ENCODE data around the gene UBTD1.
"Not testable (repeated sequence)": the region's sequence is repeated elsewhere in the genome, so short reads cannot be mapped to it uniquely, and the experiment has no call there.

Gene UBTD1

DNA sequence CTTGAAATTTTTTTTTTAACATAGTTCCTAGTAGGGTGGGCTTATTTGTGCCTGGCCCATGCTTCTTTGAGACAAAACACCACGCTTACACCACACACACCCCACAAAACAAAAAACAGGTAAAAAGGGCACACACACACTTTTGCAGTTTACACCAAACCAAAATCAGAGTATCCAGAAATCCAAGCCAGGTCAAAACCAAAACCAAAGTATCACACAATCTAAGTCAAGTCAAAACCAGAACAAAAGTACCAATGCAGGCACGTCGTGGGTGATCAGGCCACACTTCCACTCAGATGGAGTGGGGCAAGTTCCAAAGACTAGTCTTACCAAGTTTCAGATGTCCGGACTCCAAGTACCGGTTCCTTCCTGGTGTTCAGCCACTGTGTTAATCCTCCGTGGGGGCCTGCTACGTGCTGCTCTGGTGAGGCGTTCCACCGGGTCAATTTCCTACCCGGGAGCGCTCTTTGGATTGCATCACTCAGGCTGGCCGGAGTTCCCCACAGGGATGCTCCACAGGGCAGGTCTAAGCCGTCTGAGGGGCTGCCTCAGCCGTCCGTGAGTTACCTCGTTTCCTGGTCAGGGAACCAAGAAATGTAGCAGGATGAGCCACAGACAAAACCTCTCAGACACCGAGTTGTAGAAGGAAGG is 62.1 kb downstream of the UBTD1 start:
- not testable (repeated sequence) for DNase-seq (ENCODE audit: low read depth in 1 of 2, low spot score in 1 of 2)

DNA sequence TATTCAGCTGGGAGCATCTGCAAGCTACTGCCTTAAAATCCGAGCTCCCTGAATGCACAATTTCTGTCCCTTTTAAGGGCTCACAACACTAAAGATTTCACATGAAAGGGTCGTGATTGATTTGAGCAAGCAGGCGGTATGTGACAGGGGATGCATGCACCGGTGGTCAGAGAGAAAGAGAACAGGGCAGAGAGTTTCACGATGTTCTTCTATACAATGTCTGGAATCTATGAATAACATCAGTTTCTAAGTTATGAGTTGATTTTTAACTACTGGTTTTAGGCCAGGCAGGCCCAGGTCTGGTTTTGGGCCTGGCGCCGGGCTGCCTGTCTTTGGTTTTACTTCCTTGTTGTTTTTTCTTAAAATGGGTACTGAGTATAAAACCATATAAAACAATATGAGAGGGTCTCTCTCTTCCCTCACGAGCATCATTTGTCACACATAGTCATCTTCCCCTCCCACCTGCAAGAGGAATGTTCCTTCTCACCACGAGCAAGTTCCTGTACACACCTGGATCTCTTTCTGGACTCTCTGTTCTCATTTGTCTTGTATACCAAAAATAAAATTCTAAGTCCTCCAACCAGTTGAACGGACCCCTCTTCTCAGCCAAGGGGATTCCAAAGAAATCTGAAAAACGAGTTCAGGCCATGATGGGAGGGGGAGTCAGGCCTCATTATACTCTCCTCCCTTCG is 62.8 kb downstream of the UBTD1 start:
- DNase-seq (ENCODE audit: low read depth in 1 of 2, low spot score in 1 of 2), result not testable (repeated sequence)

DNA sequence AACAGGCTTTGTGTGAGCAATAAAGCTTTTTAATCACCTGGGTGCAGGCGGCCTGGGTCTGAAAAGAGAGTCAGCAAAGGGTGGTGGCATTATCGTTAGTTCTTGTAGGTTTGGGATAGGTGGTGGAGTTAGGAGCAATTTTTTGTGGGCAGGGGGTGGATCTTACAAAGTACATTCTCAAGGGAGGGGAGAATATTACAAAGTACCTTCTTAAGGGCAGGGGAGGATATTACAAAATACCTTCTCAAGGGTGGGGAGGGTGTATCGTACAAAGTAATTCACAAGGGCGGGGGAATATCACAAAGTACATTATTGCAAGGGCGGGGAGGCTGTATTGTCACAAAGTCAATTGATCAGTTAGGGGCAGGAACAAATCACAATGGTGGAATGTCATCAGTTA is 63.6 kb downstream of the UBTD1 start:
- not testable (repeated sequence) for DNase-seq (ENCODE audit: low read depth in 1 of 2, low spot score in 1 of 2)

DNA sequence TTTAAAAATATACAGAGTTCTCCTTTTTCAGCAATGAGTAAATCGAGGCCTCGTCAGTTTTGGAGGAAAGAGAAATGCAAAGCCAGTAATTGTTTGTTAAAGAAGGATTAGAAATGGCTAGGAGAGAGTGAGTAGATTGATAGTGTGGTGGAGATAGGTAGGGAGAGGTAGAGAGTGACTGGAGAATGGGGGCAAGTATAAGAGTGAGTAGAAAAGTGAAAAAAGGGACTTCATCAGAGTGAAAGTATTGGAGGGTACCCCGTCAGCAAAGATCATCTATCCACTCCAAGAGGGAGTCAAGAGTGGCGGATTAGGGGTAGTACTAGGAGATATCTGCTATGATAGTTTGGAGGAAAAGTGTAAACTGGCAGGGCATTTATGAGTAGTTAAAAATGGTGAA is 64.6 kb downstream of the UBTD1 start:
- no peak for DNase-seq (ENCODE audit: low read depth in 1 of 2, low spot score in 1 of 2)

DNA sequence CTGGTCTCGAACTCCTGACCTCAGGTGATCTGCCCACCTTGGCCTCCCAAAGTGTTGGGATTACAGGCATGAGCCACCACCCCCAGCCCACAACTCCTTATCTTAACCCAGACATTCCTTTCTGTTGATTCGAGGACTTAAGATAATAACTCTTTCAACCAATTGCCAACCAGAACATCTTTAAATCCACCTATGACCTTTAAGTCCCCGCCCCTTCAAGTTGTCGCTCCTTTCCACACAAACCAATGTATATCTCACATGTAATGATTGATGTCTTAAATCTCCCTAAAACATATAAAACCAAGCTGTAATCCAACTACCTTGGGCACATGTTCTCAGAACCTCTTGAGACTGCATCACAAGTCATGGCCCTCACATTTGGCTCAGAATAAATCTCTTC is 66.1 kb downstream of the UBTD1 start:
- no peak for DNase-seq (ENCODE audit: low read depth in 1 of 2, low spot score in 1 of 2)

DNA sequence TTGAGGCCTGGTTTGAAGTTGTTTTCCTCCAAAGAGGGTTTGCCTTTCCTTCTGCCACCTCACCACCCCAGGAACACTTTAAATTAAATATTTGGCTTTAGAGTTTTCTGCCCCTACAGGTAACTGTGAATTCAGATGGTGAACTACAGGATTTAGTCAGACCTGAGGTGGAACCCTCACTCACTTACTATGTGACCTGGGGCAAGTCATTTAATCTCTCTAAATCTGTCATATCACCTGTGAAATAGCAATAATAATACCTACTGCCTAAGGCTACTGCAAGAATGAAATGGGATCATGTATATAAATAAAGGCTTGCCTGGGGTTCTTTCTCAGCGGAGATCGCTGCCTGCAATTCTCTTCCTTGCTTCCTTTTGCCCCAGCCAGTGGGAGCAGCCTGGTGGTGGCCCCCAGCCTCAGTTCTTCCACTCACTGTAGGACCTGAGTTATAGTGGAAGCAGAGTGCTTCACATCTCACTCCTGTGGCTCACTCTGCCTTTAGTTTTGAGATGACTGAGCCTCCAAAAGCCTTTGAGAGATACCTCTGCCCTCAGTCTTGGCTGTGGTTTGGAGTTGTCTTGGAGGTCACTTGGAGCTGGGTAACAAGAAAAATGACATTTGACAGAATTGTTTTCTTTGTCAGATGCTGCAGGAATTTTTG is 67.7 kb downstream of the UBTD1 start:
- DNase-seq (ENCODE audit: low read depth in 1 of 2, low spot score in 1 of 2), result no peak

DNA sequence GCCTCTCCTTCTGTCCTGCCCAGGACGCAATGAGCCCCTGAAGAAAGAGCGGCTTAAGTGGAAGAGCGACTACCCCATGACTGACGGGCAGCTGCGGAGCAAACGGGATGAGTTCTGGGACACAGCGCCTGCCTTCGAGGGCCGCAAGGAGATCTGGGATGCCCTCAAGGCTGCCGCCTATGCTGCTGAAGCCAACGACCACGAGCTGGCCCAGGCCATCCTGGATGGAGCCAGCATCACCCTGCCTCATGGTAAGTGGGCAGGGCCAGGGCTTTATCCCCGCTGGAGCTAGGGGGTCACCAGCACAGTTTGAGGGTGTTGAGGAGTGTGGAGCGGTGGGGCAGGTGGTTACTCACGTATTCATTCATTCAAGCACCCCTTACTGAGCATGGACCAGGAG is 69.2 kb downstream of the UBTD1 start:
- DNase-seq (ENCODE audit: low read depth in 1 of 2, low spot score in 1 of 2), result no peak

DNA sequence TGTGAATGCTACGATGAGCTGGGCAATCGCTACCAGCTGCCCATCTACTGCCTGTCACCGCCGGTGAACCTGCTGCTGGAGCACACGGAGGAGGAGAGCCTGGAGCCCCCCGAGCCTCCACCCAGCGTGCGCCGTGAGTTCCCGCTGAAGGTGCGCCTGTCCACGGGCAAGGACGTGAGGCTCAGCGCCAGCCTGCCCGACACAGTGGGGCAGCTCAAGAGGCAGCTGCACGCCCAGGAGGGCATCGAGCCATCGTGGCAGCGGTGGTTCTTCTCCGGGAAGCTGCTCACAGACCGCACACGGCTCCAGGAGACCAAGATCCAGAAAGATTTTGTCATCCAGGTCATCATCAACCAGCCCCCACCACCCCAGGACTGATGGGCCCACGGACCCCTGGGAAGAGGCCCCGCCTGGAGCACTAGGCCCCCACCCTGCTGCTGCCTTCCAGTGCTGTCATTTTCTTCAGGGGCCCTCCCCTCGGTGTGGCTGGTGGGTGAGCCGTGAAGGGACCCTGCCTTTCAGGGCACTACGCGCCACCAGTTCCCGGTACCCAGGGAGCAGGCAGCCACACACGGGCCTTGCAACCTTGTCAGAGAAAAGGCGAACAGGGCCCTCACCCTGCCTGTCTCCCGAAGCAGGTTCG is 71.5 kb downstream of the UBTD1 start:
- no peak for DNase-seq (ENCODE audit: low read depth in 1 of 2, low spot score in 1 of 2)

DNA sequence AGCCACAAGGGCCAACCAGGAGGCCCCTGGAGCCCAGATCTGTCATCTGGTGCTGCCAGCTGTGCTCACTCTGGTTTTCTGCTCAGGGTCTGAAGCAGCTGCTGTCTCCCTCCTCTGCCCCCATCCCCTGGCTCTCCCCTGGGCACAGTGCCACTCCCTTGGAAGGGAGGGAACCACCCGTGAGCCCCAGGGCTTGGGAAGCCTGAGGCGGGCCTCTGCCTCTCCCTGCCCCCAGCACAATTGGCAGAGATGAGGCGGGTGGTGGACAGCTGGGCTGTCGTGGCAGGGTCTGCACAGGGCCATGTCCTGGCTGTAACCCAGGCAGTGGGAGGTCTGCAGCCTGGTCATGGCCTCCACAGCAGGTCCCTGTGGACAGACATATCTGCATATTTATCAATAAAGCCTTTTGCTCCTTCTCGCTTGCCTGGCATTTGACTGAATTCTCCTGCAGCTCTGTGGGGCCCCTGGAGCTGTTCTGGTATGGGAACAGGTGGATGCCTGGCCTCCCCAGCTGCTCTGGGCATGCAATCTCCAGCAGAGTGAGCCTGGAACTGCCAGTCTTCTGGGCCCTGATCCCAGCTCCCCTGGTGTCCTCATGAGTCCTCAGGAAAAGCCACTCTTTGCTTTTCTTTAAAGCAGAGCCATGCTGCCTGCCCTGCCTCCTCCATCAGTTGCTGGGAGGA is 72.2 kb downstream of the UBTD1 start:
- DNase-seq (ENCODE audit: low read depth in 1 of 2, low spot score in 1 of 2), result no peak

DNA sequence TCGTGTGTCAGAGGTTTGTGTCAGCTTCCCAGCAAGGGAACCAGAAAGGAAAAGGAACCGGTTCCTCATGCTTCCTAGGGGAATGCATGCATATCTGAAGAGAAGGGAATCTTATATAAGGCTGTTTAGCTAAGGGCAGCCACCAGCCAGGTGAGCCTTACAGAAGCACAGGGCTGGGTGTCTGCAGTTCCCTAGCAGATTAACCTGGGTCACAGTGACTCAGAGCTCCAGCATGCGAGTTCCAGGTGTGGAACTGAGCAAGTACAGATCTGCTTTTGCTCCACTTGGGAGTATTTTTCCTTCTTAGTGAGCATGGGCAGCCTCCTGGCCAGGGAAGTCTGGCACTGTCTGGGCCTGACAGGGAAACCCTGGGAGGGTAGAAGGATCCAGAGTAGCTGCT is 72.9 kb downstream of the UBTD1 start:
- DNase-seq (ENCODE audit: low read depth in 1 of 2, low spot score in 1 of 2), result no peak

DNA sequence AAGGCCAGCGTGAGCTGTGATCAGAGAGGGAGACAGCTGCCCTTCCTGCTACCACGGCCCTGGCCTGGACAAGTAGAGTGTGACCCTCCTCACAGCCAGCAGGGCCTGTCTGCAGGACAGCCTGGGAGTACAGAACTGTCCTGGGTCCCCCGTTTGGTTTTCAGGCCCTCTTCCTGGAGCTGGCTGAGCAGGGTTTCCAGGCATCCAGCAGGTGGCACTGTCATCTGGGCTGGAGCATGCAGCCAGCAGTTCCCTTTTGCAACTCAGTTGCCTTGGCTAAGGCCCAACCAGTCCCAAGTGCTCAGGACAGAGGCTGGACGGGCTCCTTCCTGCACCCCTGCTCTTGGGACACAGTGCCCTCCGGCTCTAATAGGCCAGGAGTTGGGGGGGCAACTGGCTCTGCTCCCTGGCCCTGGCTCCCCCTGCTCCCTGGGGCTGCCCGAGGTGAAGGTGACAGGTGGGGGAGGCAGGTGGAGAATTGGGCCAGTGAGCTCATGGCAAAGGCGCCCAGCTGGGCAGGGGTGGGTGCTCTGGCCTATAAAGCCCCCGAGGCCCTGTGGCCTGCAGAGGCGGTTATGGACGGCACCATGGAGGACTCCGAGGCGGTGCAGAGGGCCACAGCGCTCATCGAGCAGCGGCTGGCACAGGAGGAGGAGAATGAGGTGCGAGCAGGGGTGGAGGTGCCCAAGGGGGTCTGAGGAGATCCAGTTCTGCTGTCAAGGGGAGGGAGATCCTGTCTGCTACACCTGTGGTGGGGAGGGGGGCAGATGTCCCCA is 73.7 kb downstream of the UBTD1 start, which contains the start of gene ANKRD2:
ANKRD2 (plus strand) TSS at position 566 of the 776 bp plus-strand sequence; CDS start at position 576, 10 bp downstream.
- DNase-seq (ENCODE audit: low read depth in 1 of 2, low spot score in 1 of 2), result peak; percentile 6 to 32

DNA sequence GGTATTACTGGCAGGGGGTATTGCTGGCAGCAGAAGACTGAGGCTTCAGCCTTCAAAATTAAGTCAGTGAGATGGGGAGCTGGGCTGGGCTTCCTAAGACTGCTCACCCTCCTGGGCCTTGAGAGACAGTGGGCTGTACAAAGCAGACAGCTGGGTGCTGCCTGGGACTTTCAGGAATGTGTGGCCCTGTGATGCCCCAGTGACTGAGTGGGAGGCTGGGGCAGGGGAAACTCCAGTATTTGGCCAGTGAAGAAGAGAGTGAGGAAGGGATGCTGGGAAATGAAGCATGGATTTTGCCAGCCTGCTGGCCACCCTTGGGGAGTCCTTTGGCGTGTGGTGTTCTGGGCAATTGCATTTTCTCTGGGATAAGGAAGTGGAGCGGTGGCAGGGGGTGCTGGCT is 74.3 kb downstream of the UBTD1 start:
- no peak for DNase-seq (ENCODE audit: low read depth in 1 of 2, low spot score in 1 of 2)

DNA sequence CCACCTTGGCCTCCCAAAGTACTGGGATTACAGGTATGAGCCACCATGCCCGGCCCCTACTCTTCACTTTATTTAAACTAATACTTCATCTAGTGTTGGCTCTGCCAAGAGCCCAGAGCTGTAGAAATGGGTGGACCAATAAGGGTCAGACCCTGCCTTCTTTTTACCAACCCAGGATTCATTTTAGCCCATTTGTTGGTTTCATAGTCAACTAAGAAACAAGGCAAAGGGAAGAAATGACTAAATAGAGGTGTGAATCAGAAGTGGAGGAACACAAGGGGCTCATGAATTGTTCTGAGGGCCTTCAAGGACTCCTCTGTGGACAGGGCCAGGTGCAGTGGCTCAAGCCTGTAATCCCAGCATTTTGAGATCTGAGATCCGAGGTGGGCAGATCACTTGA is 74.9 kb downstream of the UBTD1 start:
- DNase-seq (ENCODE audit: low read depth in 1 of 2, low spot score in 1 of 2), result no peak

DNA sequence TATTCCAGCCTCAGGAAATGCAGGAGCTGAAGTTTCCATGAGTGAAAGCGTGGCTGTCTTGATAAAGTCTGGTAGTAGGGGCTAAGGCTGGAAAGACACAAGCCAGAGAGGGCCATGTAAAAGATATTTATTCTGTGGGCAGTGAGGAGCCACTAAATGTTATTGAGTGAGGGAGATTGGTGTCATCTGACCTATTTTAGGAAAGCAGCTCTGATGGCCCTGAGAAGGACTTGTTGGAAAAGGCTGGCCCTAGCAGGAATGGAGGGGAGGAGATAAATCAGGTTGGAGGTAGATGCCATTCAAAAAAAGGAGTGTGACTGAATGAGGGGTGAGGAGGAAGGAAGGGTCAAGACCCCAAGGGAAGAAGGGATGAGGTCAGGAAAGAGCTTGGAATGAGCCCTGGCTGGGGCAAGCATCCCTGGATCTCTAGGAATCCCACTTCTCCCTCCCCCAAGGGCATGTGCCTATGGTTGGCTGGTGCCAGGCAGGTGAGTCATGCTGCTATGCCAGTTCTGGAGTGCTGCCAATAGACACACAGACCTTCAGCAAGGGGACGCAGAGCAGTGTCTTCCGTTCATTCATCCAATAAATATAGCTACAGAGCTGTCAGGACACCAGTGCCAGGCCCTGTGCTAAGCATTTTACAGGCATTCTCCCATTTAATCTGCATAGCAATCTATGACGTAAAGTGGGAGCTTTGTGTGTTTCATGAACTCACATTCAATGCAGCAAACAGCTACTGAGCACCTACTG is 75.8 kb downstream of the UBTD1 start:
- no peak for DNase-seq (ENCODE audit: low read depth in 1 of 2, low spot score in 1 of 2)

DNA sequence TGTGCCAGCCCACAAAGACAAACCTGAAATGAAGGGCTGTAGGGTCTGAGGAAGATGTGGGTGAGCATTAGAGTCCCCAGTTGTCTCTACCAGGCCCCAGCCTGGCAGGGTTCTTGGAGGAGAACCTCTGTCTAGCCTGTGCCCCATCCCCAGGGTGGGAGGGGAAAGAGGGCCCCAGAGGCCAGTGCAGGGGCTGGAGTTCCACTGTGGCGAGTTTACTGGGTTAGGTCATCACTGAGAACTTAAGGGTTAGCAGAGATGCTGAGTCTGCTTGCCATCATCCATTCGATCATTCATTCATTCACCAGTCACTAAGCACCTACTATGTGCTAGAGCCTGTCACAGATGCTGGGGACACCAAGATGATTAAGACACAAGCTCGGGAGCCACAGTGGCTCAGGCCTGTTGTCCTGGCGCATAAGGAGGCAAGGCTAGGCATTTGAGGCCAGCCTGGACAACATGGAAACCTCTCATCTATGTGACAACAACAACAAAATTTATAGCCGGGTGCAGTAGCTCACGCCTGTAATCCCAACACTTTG is 76.5 kb downstream of the UBTD1 start:
- DNase-seq (ENCODE audit: low read depth in 1 of 2, low spot score in 1 of 2), result no peak

DNA sequence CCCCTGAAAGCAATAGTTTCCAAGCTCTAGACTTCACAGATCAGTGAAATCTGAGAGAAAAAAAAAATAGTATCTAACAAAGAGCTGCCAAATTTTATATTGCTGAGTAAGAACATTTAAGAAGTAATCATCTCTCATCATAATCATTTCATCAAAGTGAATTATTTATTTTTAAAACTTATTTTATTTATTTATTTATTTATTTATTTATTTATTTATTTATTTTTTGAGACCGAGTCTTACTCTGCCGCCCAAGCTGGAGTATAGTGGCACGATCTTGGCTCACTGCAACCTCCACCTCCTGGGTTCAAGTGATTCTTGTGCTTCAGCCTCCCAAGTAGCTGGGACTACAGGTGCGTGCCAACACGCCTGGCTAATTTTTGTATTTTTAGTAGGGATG is 77.8 kb downstream of the UBTD1 start:
- not testable (repeated sequence) for DNase-seq (ENCODE audit: low read depth in 1 of 2, low spot score in 1 of 2)

DNA sequence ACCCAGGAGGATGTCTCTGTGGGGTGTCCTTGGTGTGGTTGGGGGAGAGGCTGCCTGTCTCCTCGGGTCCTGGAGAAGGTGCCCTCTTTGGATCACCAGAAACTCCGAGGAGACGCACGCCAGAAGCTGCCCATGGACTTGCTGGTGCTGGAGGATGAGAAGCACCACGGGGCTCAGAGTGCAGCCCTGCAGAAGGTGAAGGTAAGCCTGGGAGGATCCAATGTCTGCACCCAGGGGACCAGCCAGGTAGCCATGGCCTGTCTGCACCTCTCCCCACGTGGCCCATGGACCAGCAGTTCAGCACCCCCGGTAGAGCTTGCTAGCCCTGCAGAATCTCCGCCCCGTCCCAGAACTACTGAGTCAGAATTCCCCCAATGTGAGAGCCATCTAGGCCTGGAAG is 79.0 kb downstream of the UBTD1 start:
- no peak for DNase-seq (ENCODE audit: low read depth in 1 of 2, low spot score in 1 of 2)

DNA sequence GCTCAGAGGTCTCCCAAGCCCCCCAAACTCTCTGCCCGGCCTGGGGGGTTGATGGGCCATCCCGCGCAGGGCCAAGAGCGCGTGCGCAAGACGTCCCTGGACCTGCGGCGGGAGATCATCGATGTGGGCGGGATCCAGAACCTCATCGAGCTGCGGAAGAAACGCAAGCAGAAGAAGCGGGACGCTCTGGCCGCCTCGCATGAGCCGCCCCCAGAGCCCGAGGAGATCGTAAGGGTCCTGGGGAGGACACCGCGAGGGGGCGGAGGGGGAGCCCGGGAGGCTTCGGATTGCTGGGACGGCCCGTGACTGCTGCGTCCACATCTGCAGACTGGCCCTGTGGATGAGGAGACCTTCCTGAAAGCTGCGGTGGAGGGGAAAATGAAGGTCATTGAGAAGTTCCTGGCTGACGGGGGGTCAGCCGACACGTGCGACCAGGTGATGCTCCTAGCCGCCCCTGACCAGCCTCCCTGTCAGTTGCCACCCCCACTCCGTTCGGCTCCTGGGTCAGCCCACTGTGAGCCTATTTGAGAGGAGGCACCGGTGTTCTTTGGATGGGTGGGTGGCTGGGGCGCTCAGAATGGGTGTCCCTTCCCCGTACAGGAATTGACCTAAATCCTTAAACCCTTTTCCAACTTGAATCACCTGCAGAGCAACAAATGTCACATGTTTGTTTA is 79.6 kb downstream of the UBTD1 start:
- DNase-seq (ENCODE audit: low read depth in 1 of 2, low spot score in 1 of 2), result no peak
